ENCODE results near the gene CDKN1A. TPM values are rescaled to one million over a fixed set of nuclear protein-coding genes. Genes with fewer than 3 reads are reported as not detected.

Gene CDKN1A
- polyA plus RNA-seq, 3 donors, result 92.4 to 540 (median 441) TPM

GRCh38 chr6:36688063-36688738 lies 9.7 kb downstream of the CDKN1A start:
- 92 to 96% (median 94%) methylated on average over 6 of the region's 6 CpGs for WGBS, 3 donors
- no peak overlapping the region for H3K27ac ChIP-seq (ENCODE audit: low read depth, low read length)

- H3K27ac ChIP-seq (ENCODE audit: low read depth, low read length), result no peak overlapping the region
- 90 to 93% (median 91%) methylated on average over 5 of the region's 5 CpGs for WGBS, 3 donors
Observed at GRCh38 chr6:36688739-36689075, 10.2 kb downstream of the CDKN1A start.

GRCh38 chr6:36691011-36691410 lies 12.5 kb downstream of the CDKN1A start:
- 89 to 94% (median 94%) methylated on average over 4 of the region's 4 CpGs for WGBS, 3 donors
- no peak overlapping the region for H3K27ac ChIP-seq (ENCODE audit: low read depth, low read length)

- 95 to 100% (median 97%) methylated on average over 2 of the region's 2 CpGs for WGBS, 3 donors
- no peak overlapping the region for H3K27ac ChIP-seq (ENCODE audit: low read depth, low read length)
Observed at GRCh38 chr6:36691612-36692011, 13.1 kb downstream of the CDKN1A start.

- no peak overlapping the region for H3K27ac ChIP-seq (ENCODE audit: low read depth, low read length)
- WGBS, 3 donors, result 47 to 89% (median 48%) methylated on average over 3 of the region's 3 CpGs
Observed at GRCh38 chr6:36692220-36692619, 13.7 kb downstream of the CDKN1A start.

GRCh38 chr6:36692861-36693702 lies 14.6 kb downstream of the CDKN1A start:
- 61 to 82% (median 77%) methylated on average over 27 of the region's 27 CpGs for WGBS, 3 donors
- H3K27ac ChIP-seq (ENCODE audit: low read depth, low read length), result no peak overlapping the region

- 84 to 96% (median 94%) methylated on average over 6 of the region's 6 CpGs for WGBS, 3 donors
Observed at GRCh38 chr6:36694616-36695015, 16.1 kb downstream of the CDKN1A start.

GRCh38 chr6:36695414-36695813 lies 16.9 kb downstream of the CDKN1A start:
- H3K27ac ChIP-seq (ENCODE audit: low read depth, low read length), result no peak overlapping the region
- 38 to 77% (median 75%) methylated on average over 2 of the region's 2 CpGs for WGBS, 3 donors

More at GRCh38 chr6:36694616-36695015, 16.1 kb downstream of the CDKN1A start:
- H3K27ac ChIP-seq (ENCODE audit: low read depth, low read length), result no peak overlapping the region

- 59 to 88% (median 60%) methylated on average over 7 of the region's 7 CpGs for WGBS, 3 donors
Observed at GRCh38 chr6:36697481-36697903, 19.0 kb downstream of the CDKN1A start, which contains the start of gene RAB44. TSS of gene RAB44 (plus strand) at chr6:36697826. CDS start at chr6:36704236, 6,410 bp downstream.

GRCh38 chr6:36698196-36698595 lies 19.7 kb downstream of the CDKN1A start:
- H3K27ac ChIP-seq (ENCODE audit: low read depth, low read length), result no peak overlapping the region
- 62 to 93% (median 62%) methylated on average over 6 of the region's 6 CpGs for WGBS, 3 donors

More at GRCh38 chr6:36697481-36697903, 19.0 kb downstream of the CDKN1A start, which contains the start of gene RAB44:
- H3K27ac ChIP-seq (ENCODE audit: low read depth, low read length), result no peak within 1 kb of the TSS

GRCh38 chr6:36698871-36699271 lies 20.4 kb downstream of the CDKN1A start:
- no peak overlapping the region for H3K27ac ChIP-seq (ENCODE audit: low read depth, low read length)
- WGBS, 3 donors, result 76 to 86% (median 83%) methylated on average over 8 of the region's 8 CpGs

GRCh38 chr6:36699348-36699747 lies 20.8 kb downstream of the CDKN1A start:
- H3K27ac ChIP-seq (ENCODE audit: low read depth, low read length), result no peak overlapping the region
- WGBS, 3 donors, result 72 to 84% (median 74%) methylated on average over 7 of the region's 7 CpGs

- no peak overlapping the region for H3K27ac ChIP-seq (ENCODE audit: low read depth, low read length)
- WGBS, 3 donors, result 80 to 94% (median 83%) methylated on average over 7 of the region's 7 CpGs
Observed at GRCh38 chr6:36700071-36700812, 21.7 kb downstream of the CDKN1A start.

GRCh38 chr6:36700831-36701230 lies 22.3 kb downstream of the CDKN1A start:
- 64 to 73% (median 70%) methylated on average over 3 of the region's 3 CpGs for WGBS, 3 donors
- H3K27ac ChIP-seq (ENCODE audit: low read depth, low read length), result no peak overlapping the region

- no peak overlapping the region for H3K27ac ChIP-seq (ENCODE audit: low read depth, low read length)
- 53 to 77% (median 69%) methylated on average over 3 of the region's 3 CpGs for WGBS, 3 donors
Observed at GRCh38 chr6:36701401-36701991, 23.0 kb downstream of the CDKN1A start.

GRCh38 chr6:36702656-36703055 lies 24.1 kb downstream of the CDKN1A start:
- WGBS, 3 donors, result 91 to 95% (median 93%) methylated on average over 3 of the region's 3 CpGs
- H3K27ac ChIP-seq (ENCODE audit: low read depth, low read length), result no peak overlapping the region

- H3K27ac ChIP-seq (ENCODE audit: low read depth, low read length), result no peak overlapping the region
- 91 to 93% (median 92%) methylated on average over 5 of the region's 5 CpGs for WGBS, 3 donors
Observed at GRCh38 chr6:36703081-36703606, 24.6 kb downstream of the CDKN1A start.

GRCh38 chr6:36703982-36704381 lies 25.5 kb downstream of the CDKN1A start:
- no peak overlapping the region for H3K27ac ChIP-seq (ENCODE audit: low read depth, low read length)
- 92 to 94% (median 93%) methylated on average over 18 of the region's 18 CpGs for WGBS, 3 donors

Data from adipose tissue (tissue), 3 donors.